Memory B cell (primary cell): Measurements from ENCODE around the gene CDHR4.

Experiments
- ATAC-seq: fragments of 150-1000 bp; cut with Tn5 transposase; 2 replicates; pipeline ENCODE4 v1.10.0; 2021; ENCODE audit warnings: low read depth, mild to moderate bottlenecking, moderate library complexity
- DNase-seq, 2 donors: peaks; one replicate each; pipeline ENCODE4 v3.0.0; 2022; ENCODE audit warnings: low spot score in 2 of 2
- H3K27ac Mint-ChIP-seq: one replicate; pipeline ENCODE4 v1.8.0; 2022; ENCODE audit warnings: mild to moderate bottlenecking, moderate library complexity, mixed read lengths
- H3K27me3 Mint-ChIP-seq: one replicate; pipeline ENCODE4 v1.8.0; 2022; ENCODE audit warnings: mixed read lengths
- H3K36me3 Mint-ChIP-seq: one replicate; pipeline ENCODE4 v1.8.0; 2022; ENCODE audit warnings: mild to moderate bottlenecking, mixed read lengths
- H3K4me1 Mint-ChIP-seq: one replicate; pipeline ENCODE4 v1.8.0; 2022; ENCODE audit warnings: mixed read lengths
- H3K4me3 Mint-ChIP-seq: one replicate; pipeline ENCODE4 v1.8.0; 2022; ENCODE audit warnings: mild to moderate bottlenecking, moderate library complexity, mixed read lengths
- H3K9me3 Mint-ChIP-seq: one replicate; pipeline ENCODE4 v1.8.0; 2022; ENCODE audit warnings: mixed read lengths

The CDHR4 gene

DNA sequence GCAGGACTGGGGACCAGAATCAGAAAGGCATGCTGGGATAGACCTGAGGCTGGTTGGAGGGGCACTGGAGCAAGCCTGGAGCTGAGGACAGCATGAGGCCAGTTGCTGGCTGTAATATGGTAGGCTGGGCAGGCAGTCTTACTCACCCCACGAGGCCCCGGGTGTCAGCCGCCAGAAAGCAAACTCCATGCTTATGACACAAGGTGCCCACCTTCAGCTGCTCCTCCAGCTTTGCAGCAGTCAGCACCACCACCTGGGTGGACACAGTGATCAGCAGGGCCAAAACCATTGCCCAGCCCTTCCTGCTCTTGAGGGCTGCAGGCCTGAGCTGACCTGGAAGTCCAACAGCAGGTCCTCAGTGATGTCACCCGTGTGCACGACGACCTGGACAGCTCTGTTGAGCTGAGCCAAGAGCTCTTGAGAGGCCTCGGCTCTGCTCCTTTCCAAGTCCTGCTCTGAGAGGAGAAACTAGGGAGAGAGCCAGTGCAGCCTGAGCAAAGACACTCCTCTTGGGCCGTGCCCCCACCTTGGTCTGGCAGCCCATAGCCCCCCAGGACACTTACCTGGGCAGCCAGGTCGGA, 13.3 kb upstream of the CDHR4 start:
- Mint-ChIP-seq H3K27ac (peak overlapping the region; percentile 91), H3K4me3 (peak overlapping the region; percentile 96), H3K27me3 (no peaks in the 10 kb centered on the region), H3K4me1 (peaks cover 36% of the 10 kb centered on the region), H3K36me3 (peaks cover 13% of the 10 kb centered on the region), H3K9me3 (no peaks in the 10 kb centered on the region)
- no peak for DNase-seq
- ATAC-seq: no peak

DNA sequence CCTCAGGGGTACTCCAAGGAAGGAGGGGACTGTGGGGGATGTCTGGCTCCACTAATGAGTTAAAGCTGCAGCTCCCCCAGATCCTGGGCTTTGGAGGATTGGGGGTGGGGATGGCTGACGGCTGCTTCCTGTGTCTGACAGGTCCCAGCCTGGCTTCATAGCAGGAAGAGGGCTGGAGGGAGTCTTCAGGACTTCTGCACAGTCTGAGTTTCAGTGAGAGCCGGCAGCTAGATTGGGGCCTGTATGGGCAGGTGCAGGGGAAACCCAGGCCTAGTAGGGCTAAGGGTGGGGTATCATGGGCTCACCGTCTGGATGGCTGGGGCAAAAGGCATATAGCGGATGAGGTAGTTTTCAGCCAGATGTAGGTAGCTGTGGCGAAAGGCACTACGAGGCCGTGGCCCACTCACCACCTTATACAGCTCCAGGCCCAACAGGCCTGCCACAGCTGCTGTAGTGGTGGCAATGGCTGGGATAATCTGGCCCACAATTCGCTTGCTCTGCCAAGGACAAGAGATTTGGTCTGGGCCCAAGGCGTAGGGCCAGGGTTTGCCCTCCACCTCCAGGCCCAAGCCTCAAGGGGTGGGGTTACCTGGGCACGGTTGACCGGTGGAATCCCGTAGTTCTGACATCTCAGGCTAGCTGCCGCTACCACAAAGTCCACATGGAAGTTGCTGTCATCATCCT, 7.9 kb upstream of the CDHR4 start:
- Mint-ChIP-seq H3K36me3 (peaks cover 13% of the 10 kb centered on the region), H3K4me1 (peaks cover 63% of the 10 kb centered on the region), H3K4me3 (peak overlapping the region; percentile 68), H3K27me3 (no peaks in the 10 kb centered on the region), H3K9me3 (no peaks in the 10 kb centered on the region), H3K27ac (peak overlapping the region; percentile 83)
- ATAC-seq (peak; percentile 5), DNase-seq (no peak)

DNA sequence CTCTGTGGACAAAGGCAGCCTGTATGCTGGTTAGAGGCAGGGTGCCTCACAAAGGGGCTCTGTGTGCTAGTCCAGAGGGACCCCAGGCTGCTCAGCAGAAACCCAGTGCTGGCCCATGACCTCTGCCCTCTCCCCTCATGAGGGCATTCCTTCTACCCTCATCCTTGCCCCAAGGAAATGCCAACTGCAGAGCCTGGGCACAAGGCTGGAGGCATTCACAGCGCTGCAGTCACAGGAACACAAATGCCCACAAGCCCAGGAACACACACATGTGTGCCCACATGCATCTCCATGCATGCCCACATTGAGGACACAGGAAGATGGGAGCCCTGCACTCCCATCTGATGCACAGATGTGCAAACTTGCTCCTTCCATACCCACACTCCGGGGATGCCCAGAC, 7.2 kb upstream of the CDHR4 start:
- Mint-ChIP-seq H3K4me1 (peaks cover 65% of the 10 kb centered on the region), H3K27ac (peak overlapping the region; percentile 85), H3K9me3 (no peaks in the 10 kb centered on the region), H3K36me3 (peaks cover 13% of the 10 kb centered on the region), H3K4me3 (peak overlapping the region; percentile 68), H3K27me3 (peaks cover 2% of the 10 kb centered on the region)
- no peak for ATAC-seq
- no peak for DNase-seq

DNA sequence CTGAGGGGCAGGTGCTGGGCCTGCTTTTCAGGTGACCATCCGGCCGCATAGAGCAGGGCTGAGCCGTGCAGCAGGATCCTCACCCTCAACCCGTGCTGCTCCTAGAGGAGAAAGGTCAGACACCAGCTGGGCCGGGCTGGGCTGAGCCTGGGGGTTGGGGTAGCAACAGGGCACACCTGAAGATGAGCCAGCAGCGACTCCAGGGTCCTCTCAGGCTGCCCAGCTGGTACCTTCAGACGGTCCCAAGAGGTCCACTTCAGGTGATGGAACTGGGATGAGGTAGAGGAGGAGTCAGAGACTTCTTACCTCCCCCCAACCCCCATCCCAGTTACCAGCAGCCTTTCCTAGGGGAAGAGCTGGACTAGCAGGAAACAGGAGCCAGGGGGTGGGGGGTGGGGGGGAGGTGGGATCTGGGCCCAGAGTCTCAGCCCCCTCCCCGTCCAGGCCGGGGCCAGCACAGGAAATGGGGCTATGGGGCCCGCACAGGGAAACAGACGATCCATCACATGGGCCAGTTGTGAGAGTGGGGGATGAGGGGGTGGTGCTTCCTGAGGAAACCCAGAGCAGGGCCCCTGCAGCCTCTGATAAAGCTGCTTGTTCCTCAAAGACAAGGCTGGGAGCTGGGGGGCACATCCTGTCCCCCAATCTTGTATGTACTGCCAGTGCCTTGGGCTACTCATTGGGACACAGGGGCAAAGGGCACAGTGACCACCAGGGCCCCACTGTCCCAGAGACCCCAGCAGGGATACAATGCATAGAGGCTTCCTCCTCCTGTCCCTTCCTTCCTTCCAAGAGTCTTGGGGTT, 6.4 kb upstream of the CDHR4 start:
- H3K4me1 Mint-ChIP-seq: peaks cover 58% of the 10 kb centered on the region
- DNase-seq (no peak), ATAC-seq (no peak)
- H3K36me3 Mint-ChIP-seq: peaks cover 6% of the 10 kb centered on the region
- H3K9me3 Mint-ChIP-seq: no peaks in the 10 kb centered on the region
- peak overlapping the region; percentile 85 for H3K27ac Mint-ChIP-seq
- H3K4me3 Mint-ChIP-seq: peak overlapping the region; percentile 85
- peaks cover 2% of the 10 kb centered on the region for H3K27me3 Mint-ChIP-seq

DNA sequence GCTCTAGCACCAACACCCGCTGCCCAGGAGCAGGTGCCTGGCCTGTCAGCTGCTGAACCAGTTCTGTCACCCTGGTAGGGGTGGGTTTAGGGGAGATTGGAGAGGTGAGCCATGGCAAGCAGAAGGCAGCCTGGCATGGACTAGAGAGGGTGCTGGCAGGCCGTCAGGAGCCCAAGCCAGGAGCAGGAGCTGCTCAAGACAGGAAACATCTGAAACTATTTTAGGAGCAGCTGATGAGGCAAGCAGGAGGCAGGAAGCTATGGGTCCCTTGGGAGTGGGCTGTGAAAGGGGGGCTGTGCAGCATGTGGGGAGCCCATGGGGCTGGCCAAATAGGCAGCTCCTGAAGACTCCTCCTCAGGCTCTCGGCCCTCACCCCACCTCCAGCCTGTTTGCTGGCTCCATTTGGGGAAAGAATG, 5.7 kb upstream of the CDHR4 start:
- DNase-seq (peak; percentile 46 to 54), ATAC-seq (peak; percentile 19)
- Mint-ChIP-seq H3K9me3 (no peaks in the 10 kb centered on the region), H3K27me3 (peaks cover 2% of the 10 kb centered on the region), H3K36me3 (peaks cover 4% of the 10 kb centered on the region), H3K4me3 (peak overlapping the region; percentile 85), H3K4me1 (peaks cover 54% of the 10 kb centered on the region), H3K27ac (peak overlapping the region; percentile 85)

DNA sequence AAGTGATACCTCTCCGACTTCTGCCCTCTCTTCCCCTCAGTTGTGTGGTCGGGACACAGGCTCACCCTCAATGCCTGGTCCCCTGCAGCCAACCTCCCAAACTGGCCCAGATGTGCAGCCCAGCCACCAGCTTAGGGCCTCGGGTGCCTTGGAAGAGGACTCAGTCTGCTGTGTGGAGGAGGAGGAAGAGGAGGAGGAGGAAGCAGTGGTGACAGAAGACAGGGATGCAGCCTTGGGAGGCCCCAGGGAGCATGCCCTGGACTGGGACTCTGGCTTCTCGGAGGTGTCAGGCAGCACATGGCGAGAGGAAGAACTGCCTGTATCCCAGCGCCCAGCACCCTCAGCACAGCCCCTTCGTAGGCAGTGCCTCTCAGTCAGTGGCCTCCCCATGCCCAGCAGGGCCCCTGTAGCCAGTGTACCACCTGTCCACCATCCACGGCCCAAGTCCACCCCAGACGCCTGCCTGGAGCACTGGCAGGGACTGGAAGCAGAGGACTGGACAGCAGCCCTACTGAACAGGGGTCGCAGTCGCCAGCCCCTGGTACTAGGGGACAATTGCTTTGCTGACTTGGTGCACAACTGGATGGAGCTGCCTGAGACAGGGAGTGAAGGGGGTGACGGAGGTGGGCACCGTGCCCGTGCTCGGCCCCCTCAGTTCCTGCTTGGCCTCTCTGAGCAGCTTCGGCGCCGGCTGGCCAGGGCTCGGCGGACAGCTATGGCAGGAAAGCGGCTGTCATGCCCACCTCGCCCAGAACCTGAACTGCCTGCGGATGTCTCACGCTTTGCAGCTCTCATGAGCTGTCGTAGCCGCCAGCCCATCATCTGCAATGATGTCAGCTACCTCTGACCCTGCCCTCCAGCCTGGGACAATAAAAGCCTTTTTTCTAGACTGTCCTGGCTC, 4.7 kb upstream of the CDHR4 start:
- peak overlapping the region; percentile 85 for H3K4me3 Mint-ChIP-seq
- H3K9me3 Mint-ChIP-seq: no peaks in the 10 kb centered on the region
- ATAC-seq (no peak), DNase-seq (no peak)
- H3K4me1 Mint-ChIP-seq: peaks cover 50% of the 10 kb centered on the region
- H3K27me3 Mint-ChIP-seq: peaks cover 2% of the 10 kb centered on the region
- no peaks in the 10 kb centered on the region for H3K36me3 Mint-ChIP-seq
- H3K27ac Mint-ChIP-seq: peak overlapping the region; percentile 85

DNA sequence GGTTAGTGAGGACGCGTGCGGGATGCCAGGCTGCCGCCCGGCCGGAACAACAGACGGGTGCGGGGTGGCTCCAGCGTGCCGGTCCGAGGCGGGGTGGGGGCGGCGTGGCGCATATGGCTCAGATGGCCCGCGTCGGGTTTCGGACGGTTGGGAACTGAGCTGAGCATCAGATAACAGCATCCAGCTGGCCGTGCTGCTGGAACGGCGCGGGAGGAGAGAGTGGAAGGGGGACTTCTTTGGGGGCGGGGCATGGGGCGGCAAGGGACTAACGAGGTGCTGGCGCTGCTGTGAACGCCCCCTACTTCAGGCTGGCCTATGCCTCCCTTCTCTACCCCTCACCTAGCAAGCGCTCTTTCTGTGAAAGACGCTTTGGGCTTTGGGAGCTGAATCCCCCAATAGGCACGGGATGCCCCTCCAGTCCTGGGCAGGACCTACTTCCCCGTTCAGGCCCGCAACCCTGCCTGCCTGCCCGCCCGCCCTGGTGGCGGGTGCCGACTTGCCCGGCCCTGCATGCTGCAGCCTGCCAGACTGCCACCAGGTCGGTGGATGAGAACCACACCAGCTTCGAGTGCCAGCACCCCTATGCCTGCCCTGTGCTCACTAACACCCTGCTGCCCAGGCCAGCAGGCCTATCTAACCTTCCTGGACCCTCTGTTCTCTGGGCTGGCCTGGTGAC, 3.9 kb upstream of the CDHR4 start:
- ATAC-seq (peak; percentile 34), DNase-seq (peak; percentile 53 to 71)
- Mint-ChIP-seq H3K36me3 (no peaks in the 10 kb centered on the region), H3K4me3 (peak overlapping the region; percentile 85), H3K4me1 (peaks cover 45% of the 10 kb centered on the region), H3K9me3 (no peaks in the 10 kb centered on the region), H3K27me3 (peaks cover 2% of the 10 kb centered on the region), H3K27ac (peak overlapping the region; percentile 85)

DNA sequence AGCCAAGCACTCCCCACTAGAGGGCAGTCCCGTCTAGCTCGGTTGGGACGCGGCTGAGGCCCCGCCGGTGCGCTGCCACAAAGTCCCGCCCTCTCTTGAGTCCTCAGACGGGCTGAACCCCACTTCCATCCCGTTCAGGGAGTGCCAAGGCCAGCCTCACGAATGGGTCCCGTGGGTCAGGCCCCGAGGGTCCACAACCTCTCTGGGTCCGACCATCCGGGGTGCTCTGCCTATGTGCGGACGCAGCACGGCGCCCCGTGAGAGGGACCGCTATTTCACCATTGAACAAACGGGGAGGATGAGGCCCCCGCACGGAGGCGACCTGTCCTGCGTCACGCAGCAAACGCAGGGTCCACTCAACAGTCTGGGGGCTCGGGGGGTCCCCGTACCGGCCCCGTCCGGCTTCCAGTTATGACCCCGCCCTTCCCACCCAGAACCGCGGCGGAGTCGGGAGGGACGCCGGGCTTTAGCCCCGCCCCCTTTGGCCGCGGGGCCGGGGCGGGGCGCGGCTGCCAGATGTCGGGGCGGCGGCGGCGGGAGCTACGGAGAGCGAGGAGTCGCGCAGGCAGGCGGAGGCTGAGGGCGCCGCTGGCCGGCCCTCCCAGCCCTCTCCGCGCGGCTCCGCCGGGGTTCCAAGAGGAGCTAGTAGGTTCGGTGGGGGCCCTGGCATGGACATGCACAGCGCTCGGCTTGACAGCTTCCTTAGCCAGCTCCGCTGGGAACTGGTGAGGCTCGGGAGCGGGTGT, 3.2 kb upstream of the CDHR4 start, which contains the start of gene INKA1:
Gene INKA1 (plus strand): TSS at position 543 of the 746 bp plus-strand sequence. CDS start 132 bp downstream, at position 675.
- Mint-ChIP-seq H3K27me3 (peaks cover 2% of the 10 kb centered on the region), H3K4me3 (peak within 1 kb of the TSS; percentile 85), H3K4me1 (peaks cover 38% of the 10 kb centered on the region), H3K9me3 (no peaks in the 10 kb centered on the region), H3K36me3 (no peaks in the 10 kb centered on the region), H3K27ac (peak within 1 kb of the TSS; percentile 85)
- peak; percentile 88 to 93 for DNase-seq
- ATAC-seq: peak; percentile 72

DNA sequence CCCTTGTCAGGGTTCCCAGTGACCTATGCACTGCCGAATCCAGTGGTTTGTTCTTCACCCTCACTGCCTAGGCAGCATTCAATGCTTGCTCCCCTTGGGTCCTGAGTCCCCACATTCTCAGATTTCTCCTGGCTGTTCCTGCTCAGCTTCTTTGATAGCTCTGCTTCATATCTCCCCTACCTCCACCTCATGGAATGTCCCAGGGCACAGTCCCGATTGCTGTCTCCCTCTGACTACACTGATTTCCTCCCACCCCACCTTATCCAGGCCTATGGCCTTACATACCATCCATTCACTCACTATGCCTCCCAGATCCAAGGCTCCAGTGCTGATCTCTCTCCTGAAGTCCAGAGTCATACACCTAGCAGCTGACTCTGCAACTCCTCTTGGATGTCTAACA, 1.5 kb upstream of the CDHR4 start:
- no peak overlapping the region for H3K4me3 Mint-ChIP-seq
- H3K36me3 Mint-ChIP-seq: no peaks in the 10 kb centered on the region
- no peaks in the 10 kb centered on the region for H3K9me3 Mint-ChIP-seq
- ATAC-seq (no peak), DNase-seq (no peak)
- H3K27me3 Mint-ChIP-seq: peaks cover 6% of the 10 kb centered on the region
- peaks cover 27% of the 10 kb centered on the region for H3K4me1 Mint-ChIP-seq
- H3K27ac Mint-ChIP-seq: no peak overlapping the region

DNA sequence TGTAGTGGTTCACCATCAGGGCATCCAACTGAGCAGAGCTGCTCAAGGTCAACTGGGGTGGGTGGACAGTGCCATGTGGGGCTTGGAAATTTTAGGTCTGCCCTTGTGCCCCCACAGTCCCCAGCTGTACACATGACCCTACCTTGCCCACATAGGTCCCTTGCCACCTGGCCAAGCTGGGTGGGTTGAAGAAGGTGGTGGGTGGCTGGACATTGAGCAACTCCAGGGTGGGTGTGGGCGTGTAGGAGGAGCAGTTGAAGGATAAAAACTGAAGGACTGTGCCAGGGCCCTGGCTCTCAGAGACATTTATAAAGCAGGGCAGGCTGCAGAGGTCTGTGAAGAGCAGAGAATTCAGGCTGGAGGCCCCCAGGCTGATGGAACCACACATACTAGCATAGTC, 568 bp downstream of the CDHR4 start:
- Mint-ChIP-seq H3K9me3 (no peaks in the 10 kb centered on the region), H3K4me1 (peaks cover 11% of the 10 kb centered on the region), H3K4me3 (no peak overlapping the region), H3K27me3 (peaks cover 6% of the 10 kb centered on the region), H3K27ac (no peak overlapping the region), H3K36me3 (no peaks in the 10 kb centered on the region)
- ATAC-seq: no peak
- no peak for DNase-seq

DNA sequence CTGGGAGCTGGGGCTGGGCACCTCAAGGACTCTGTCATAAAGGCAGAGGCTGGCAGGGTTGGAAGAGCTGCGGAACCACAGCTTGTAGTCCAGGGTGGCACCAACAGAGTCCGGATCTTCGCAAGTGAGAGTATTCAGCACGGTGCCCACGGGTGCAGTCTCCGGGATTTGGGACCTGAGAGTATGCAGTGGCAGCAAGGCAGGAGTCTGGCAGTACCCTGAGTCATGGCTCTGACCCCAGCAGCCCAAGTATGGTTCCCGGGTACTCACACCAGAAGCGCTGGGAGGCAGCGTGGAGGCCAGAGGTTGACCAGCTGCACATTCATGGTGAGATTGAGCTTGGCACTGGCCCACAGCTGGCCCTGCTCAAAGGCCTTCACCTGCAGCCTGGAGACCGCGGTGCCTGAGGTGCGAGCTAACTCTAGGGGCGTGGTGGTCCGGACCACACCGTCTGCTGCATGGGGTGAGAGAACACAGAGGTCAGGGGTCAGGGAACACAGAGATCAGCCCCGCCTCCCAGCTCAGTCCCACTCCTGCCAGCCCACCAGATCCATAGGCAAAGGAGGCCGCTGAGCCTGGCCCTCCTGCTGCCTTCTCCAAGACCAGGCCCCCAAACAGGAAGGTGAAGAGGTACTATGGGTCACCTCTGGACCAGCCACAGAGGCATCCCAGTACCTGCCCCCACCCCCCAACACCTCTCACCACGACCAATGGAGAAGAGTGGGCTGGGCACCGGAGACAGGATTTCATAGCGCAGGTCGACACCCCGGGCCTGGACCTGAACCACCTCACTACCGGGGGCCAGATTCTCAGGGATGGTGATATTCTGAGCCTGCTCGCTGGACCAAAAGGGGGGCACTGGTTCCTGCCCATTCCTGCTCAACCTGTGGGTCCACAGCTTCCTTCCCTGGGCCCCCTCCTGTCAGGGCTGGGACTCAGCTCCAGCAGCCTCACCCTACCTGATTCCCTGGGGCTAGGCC, 4.5 kb downstream of the CDHR4 start:
- Mint-ChIP-seq H3K27ac (no peak overlapping the region), H3K36me3 (no peaks in the 10 kb centered on the region), H3K9me3 (no peaks in the 10 kb centered on the region), H3K4me1 (peaks cover 4% of the 10 kb centered on the region), H3K27me3 (peaks cover 5% of the 10 kb centered on the region), H3K4me3 (no peak overlapping the region)
- DNase-seq: no peak
- no peak for ATAC-seq

DNA sequence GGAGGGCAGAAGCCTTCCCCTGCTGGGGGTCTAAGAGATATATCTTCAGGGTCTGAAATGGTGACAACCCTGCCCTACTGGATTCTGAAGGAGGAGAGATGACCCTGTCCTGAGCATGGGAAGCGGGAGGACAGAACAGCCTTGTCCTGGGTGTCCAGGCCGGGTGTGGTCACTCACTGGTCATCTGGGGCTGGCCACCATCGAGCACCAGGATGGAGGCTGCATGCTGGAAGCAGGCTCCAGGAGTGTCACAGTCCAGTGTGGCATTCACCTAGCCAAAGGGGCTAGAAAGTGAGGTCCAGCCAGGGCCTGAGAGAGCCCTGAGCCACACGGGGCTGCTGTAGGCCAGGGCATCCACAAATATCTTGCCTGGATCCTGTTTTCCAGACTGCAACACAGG, 5.2 kb downstream of the CDHR4 start:
- ATAC-seq (no peak), DNase-seq (no peak)
- H3K9me3 Mint-ChIP-seq: no peaks in the 10 kb centered on the region
- H3K27me3 Mint-ChIP-seq: peaks cover 5% of the 10 kb centered on the region
- no peak overlapping the region for H3K27ac Mint-ChIP-seq
- H3K4me3 Mint-ChIP-seq: no peak overlapping the region
- H3K36me3 Mint-ChIP-seq: no peaks in the 10 kb centered on the region
- peaks cover 8% of the 10 kb centered on the region for H3K4me1 Mint-ChIP-seq
